H7 (cell line): ENCODE measurements around the gene TKT. TPM values are rescaled to one million over a fixed set of nuclear protein-coding genes. Genes with fewer than 3 reads are reported as not detected.

Source experiments
- DNase-seq: peaks from one replicate; pipeline ENCODE4 v3.0.0; 2012
- H3K27me3 ChIP-seq: 2 replicates; pipeline ENCODE4 v1.6.0; 2011; ENCODE audit warnings: mild to moderate bottlenecking, low read length; ENCODE audit not compliant: control insufficient read depth, insufficient read depth
- H3K36me3 ChIP-seq: replicated peaks from 2 replicates; pipeline ENCODE4 v1.5.1; 2011; ENCODE audit warnings: low read length; ENCODE audit not compliant: control insufficient read depth, insufficient read depth
- H3K4me3 ChIP-seq: 2 replicates; pipeline ENCODE4 v1.5.1; 2011; ENCODE audit warnings: low read depth, mild to moderate bottlenecking, control low read depth, low read length, moderate library complexity; ENCODE audit not compliant: insufficient read depth
- total RNA-seq: library from RNA; depleted of rRNA; stranded (reverse); fragments of >200 nt; shearing (Covaris generic); gene quantifications from 2 replicates; pipeline ENCODE4 v1.2.3, GENCODE V29; 2014

The TKT gene
- total RNA-seq, 1 experiment from 2014 or later, result 1,918 TPM

GRCh38 chr3:53238886-53239285 lies 16.9 kb downstream of the TKT start:
- H3K27me3 ChIP-seq, result no peaks in the 10 kb centered on the region
- no peak overlapping the region for H3K4me3 ChIP-seq
- H3K36me3 ChIP-seq, result peaks cover 84% of the 10 kb centered on the region
- DNase-seq, result no peak

GRCh38 chr3:53238051-53238850 lies 17.6 kb downstream of the TKT start:
- Histone ChIP-seq H3K27me3 (no peaks in the 10 kb centered on the region), H3K4me3 (no peak overlapping the region), H3K36me3 (peaks cover 88% of the 10 kb centered on the region)
- DNase-seq, result peak; percentile 35

- Histone ChIP-seq H3K36me3 (peaks cover 92% of the 10 kb centered on the region), H3K4me3 (no peak overlapping the region), H3K27me3 (no peaks in the 10 kb centered on the region)
- peak; percentile 77 for DNase-seq
These were observed 19.5 kb downstream of the TKT start for GRCh38 chr3:53236112-53236841.

GRCh38 chr3:53235545-53235944 lies 20.3 kb downstream of the TKT start:
- no peak for DNase-seq
- peaks cover 92% of the 10 kb centered on the region for H3K36me3 ChIP-seq
- no peak overlapping the region for H3K4me3 ChIP-seq
- no peaks in the 10 kb centered on the region for H3K27me3 ChIP-seq

- Histone ChIP-seq H3K4me3 (no peak overlapping the region), H3K27me3 (no peaks in the 10 kb centered on the region), H3K36me3 (peaks cover 91% of the 10 kb centered on the region)
- peak; percentile 36 for DNase-seq
These were observed 21.0 kb downstream of the TKT start for GRCh38 chr3:53234841-53235232.

- no peak overlapping the region for H3K4me3 ChIP-seq
- DNase-seq, result peak; percentile 46
- H3K36me3 ChIP-seq, result peaks cover 91% of the 10 kb centered on the region
- H3K27me3 ChIP-seq, result no peaks in the 10 kb centered on the region
These were observed 21.5 kb downstream of the TKT start for GRCh38 chr3:53234130-53234840.

- peak; percentile 50 for DNase-seq
- no peak overlapping the region for H3K4me3 ChIP-seq
- H3K36me3 ChIP-seq, result peaks cover 91% of the 10 kb centered on the region
- no peaks in the 10 kb centered on the region for H3K27me3 ChIP-seq
These were observed 23.0 kb downstream of the TKT start for GRCh38 chr3:53232641-53233377.

- no peaks in the 10 kb centered on the region for H3K27me3 ChIP-seq
- no peak overlapping the region for H3K4me3 ChIP-seq
- H3K36me3 ChIP-seq, result peaks cover 97% of the 10 kb centered on the region
- DNase-seq, result peak; percentile 74
These were observed 24.0 kb downstream of the TKT start for GRCh38 chr3:53231532-53232511.

- Histone ChIP-seq H3K36me3 (peaks cover 97% of the 10 kb centered on the region), H3K27me3 (no peaks in the 10 kb centered on the region), H3K4me3 (no peak overlapping the region)
- DNase-seq, result peak; percentile 35
These were observed 25.0 kb downstream of the TKT start for GRCh38 chr3:53230789-53231188.

- no peaks in the 10 kb centered on the region for H3K27me3 ChIP-seq
- peak; percentile 81 for DNase-seq
These were observed 25.7 kb downstream of the TKT start for GRCh38 chr3:53230041-53230621.

GRCh38 chr3:53229606-53230005 lies 26.2 kb downstream of the TKT start:
- Histone ChIP-seq H3K27me3 (no peaks in the 10 kb centered on the region), H3K36me3 (peaks cover 98% of the 10 kb centered on the region), H3K4me3 (no peak overlapping the region)
- no peak for DNase-seq

More at GRCh38 chr3:53230041-53230621, 25.7 kb downstream of the TKT start:
- Histone ChIP-seq H3K4me3 (no peak overlapping the region), H3K36me3 (peaks cover 97% of the 10 kb centered on the region)

GRCh38 chr3:53229171-53229570 lies 26.7 kb downstream of the TKT start:
- Histone ChIP-seq H3K36me3 (peaks cover 98% of the 10 kb centered on the region), H3K4me3 (no peak overlapping the region), H3K27me3 (no peaks in the 10 kb centered on the region)
- peak; percentile 53 for DNase-seq
